ENCODE measurements around the gene ADCY10. TPM values are rescaled to one million over a fixed set of nuclear protein-coding genes. Genes with fewer than 3 reads are reported as not detected.
"Not testable (repeated sequence)": the region's sequence is repeated elsewhere in the genome, so short reads cannot be mapped to it uniquely, and the experiment has no call there.

The ADCY10 gene
- total RNA-seq, 2 experiments from 2014 or later: 0.15 TPM; not detected in 1

GRCh38 chr1:167863921-167864279 is 50.0 kb downstream of the ADCY10 start:
- Histone ChIP-seq H3K79me2 (ENCODE audit: insufficient read depth, low read depth, low read length) (no peaks in the 10 kb centered on the region), H3K9me2 (ENCODE audit: insufficient read depth, low read length) (no peaks in the 10 kb centered on the region), H3K4me2 (ENCODE audit: low read length) (no peak overlapping the region), H3K27ac (ENCODE audit: low read depth, low read length, poor library complexity, severe bottlenecking) (no peak overlapping the region), H3K4me1 (ENCODE audit: insufficient read depth, low read length, poor library complexity, severe bottlenecking) (no peaks in the 10 kb centered on the region), H4K20me1 (ENCODE audit: insufficient read depth, low read length) (no peaks in the 10 kb centered on the region), H3K9me3 (ENCODE audit: low read length) (no peaks in the 10 kb centered on the region), H3K36me3 (ENCODE audit: insufficient read depth, low read length) (no peaks in the 10 kb centered on the region), H3K4me3 (ENCODE audit: low read depth, low read length, poor library complexity, severe bottlenecking) (no peak overlapping the region), H2AFZ (ENCODE audit: low read length) (no peak overlapping the region)
- POLR2A ChIA-PET: no interaction called here
- CTCF ChIA-PET (ENCODE audit: unreplicated experiment): no interaction called here
- TF ChIP-seq CTCF (conservative IDR thresholded peaks at IDR 0.05; ENCODE audit: low read length) (no peak), EZH2phosphoT487 (IDR thresholded peaks at IDR 0.05; ENCODE audit: borderline replicate concordance, low read depth, low read length) (no peak)
- no peak for DNase-seq (ENCODE audit: low spot score)
- intact Hi-C loops (cut with micrococcal nuclease; ENCODE audit: unreplicated experiment): no loop called here
- BruUV-seq (replicated peaks): no TSS peak

- BruUV-seq (replicated peaks); H3K9me3 ChIP-seq (ENCODE audit: low read length); H3K4me2 ChIP-seq (ENCODE audit: low read length); H3K9me2 ChIP-seq (ENCODE audit: insufficient read depth, low read length); H3K79me2 ChIP-seq (ENCODE audit: insufficient read depth, low read depth, low read length); H3K4me3 ChIP-seq (ENCODE audit: low read depth, low read length, poor library complexity, severe bottlenecking); POLR2A ChIA-PET; H3K27ac ChIP-seq (ENCODE audit: low read depth, low read length, poor library complexity, severe bottlenecking); H3K36me3 ChIP-seq (ENCODE audit: insufficient read depth, low read length); DNase-seq (ENCODE audit: low spot score); H4K20me1 ChIP-seq (ENCODE audit: insufficient read depth, low read length); H2AFZ ChIP-seq (ENCODE audit: low read length); CTCF ChIA-PET (ENCODE audit: unreplicated experiment); intact Hi-C loops (cut with micrococcal nuclease; ENCODE audit: unreplicated experiment); H3K4me1 ChIP-seq (ENCODE audit: insufficient read depth, low read length, poor library complexity, severe bottlenecking): not testable (repeated sequence)
Observed at GRCh38 chr1:167863191-167863920, 50.6 kb downstream of the ADCY10 start.

GRCh38 chr1:167862432-167863076 is 51.4 kb downstream of the ADCY10 start:
- H3K9me3 ChIP-seq (ENCODE audit: low read length): no peaks in the 10 kb centered on the region
- H3K27ac ChIP-seq (ENCODE audit: low read depth, low read length, poor library complexity, severe bottlenecking): no peak overlapping the region
- no peak overlapping the region for H2AFZ ChIP-seq (ENCODE audit: low read length)
- no peaks in the 10 kb centered on the region for H4K20me1 ChIP-seq (ENCODE audit: insufficient read depth, low read length)
- no peaks in the 10 kb centered on the region for H3K36me3 ChIP-seq (ENCODE audit: insufficient read depth, low read length)
- intact Hi-C loops (cut with micrococcal nuclease; ENCODE audit: unreplicated experiment): no loop called here
- TF ChIP-seq CTCF (conservative IDR thresholded peaks at IDR 0.05; ENCODE audit: low read length) (no peak), EZH2phosphoT487 (IDR thresholded peaks at IDR 0.05; ENCODE audit: borderline replicate concordance, low read depth, low read length) (no peak)
- DNase-seq (ENCODE audit: low spot score): no peak
- H3K9me2 ChIP-seq (ENCODE audit: insufficient read depth, low read length): no peaks in the 10 kb centered on the region
- H3K4me2 ChIP-seq (ENCODE audit: low read length): no peak overlapping the region
- no peaks in the 10 kb centered on the region for H3K4me1 ChIP-seq (ENCODE audit: insufficient read depth, low read length, poor library complexity, severe bottlenecking)
- ChIA-PET CTCF (ENCODE audit: unreplicated experiment) (no interaction called here), POLR2A (interaction anchor here (0.5 kb wide), 1 partner anchor 133 kb away, joined by 3 read pairs; no protein-coding TSS in a partner anchor)
- no peak overlapping the region for H3K4me3 ChIP-seq (ENCODE audit: low read depth, low read length, poor library complexity, severe bottlenecking)
- BruUV-seq (replicated peaks): no TSS peak
- H3K79me2 ChIP-seq (ENCODE audit: insufficient read depth, low read depth, low read length): no peaks in the 10 kb centered on the region
